Natural killer cell (primary cell): ENCODE measurements around the gene NAT10. TPM values are rescaled to one million over a fixed set of nuclear protein-coding genes. Genes with fewer than 3 reads are reported as not detected.
"Not testable (repeated sequence)": the region's sequence is repeated elsewhere in the genome, so short reads cannot be mapped to it uniquely, and the experiment has no call there.

Source experiments
- ATAC-seq, 3 donors: fragments of 150-1000 bp in 2 of 3; fragments of 200-7000 bp in 1 of 3; cut with Tn5 transposase; 1 replicate in 1 of 3; 2 replicates in 2 of 3; pipeline ENCODE4 v1.10.0; 2021; ENCODE audit warnings: mild to moderate bottlenecking in 2 of 3, moderate library complexity in 2 of 3
- DNase-seq, 2 donors: peaks; one replicate each; pipeline versions ENCODE4 v3.0.0 to v3.0.0-alpha.2; 2013 to 2021; ENCODE audit warnings: mixed read lengths in 1 of 2
- H3K27ac ChIP-seq: one replicate; pipeline ENCODE4 v1.5.1; 2013; ENCODE audit warnings: mild to moderate bottlenecking, low read length
- H3K27me3 ChIP-seq: one replicate; pipeline ENCODE4 v1.6.1; 2013; ENCODE audit warnings: low read length; ENCODE audit not compliant: control insufficient read depth, insufficient read depth
- H3K36me3 ChIP-seq: one replicate; pipeline ENCODE4 v1.6.1; 2013; ENCODE audit warnings: low read length; ENCODE audit not compliant: control insufficient read depth, insufficient read depth
- H3K4me1 ChIP-seq: one replicate; pipeline ENCODE4 v1.6.1; 2013; ENCODE audit warnings: low read length; ENCODE audit not compliant: control insufficient read depth, insufficient read depth
- H3K4me3 ChIP-seq: one replicate; pipeline ENCODE4 v1.5.1; 2013; ENCODE audit warnings: low read length
- H3K9me3 ChIP-seq: one replicate; pipeline ENCODE4 v1.6.1; 2013; ENCODE audit warnings: low read length; ENCODE audit not compliant: control insufficient read depth, insufficient read depth
- H3K27ac Mint-ChIP-seq, 2 donors: one replicate each; pipeline ENCODE4 v1.8.0; 2022; ENCODE audit warnings: mild to moderate bottlenecking in 2 of 2, mixed read lengths in 2 of 2, moderate library complexity in 1 of 2
- H3K27me3 Mint-ChIP-seq, 2 donors: one replicate each; pipeline ENCODE4 v1.8.0; 2022; ENCODE audit warnings: low read depth in 2 of 2, mixed read lengths in 2 of 2
- H3K36me3 Mint-ChIP-seq: one replicate; pipeline ENCODE4 v1.8.0; 2022; ENCODE audit warnings: mixed read lengths
- H3K4me1 Mint-ChIP-seq, 2 donors: one replicate each; pipeline ENCODE4 v1.8.0; 2022; ENCODE audit warnings: mixed read lengths in 2 of 2
- H3K4me3 Mint-ChIP-seq: one replicate; pipeline ENCODE4 v1.8.0; 2022; ENCODE audit warnings: mild to moderate bottlenecking, moderate library complexity, mixed read lengths
- H3K9me3 Mint-ChIP-seq, 2 donors: one replicate each; pipeline ENCODE4 v1.8.0; 2022; ENCODE audit warnings: mixed read lengths in 2 of 2
- CTCF ChIP-seq: fragments of 200-600 bp; IDR thresholded peaks from one replicate; pipeline ENCODE4 v1.8.0; 2022; ENCODE audit warnings: antibody characterized with exemption
- WGBS: methylation state at CpG from one replicate; pipeline ENCODE4 v1.1.7; 2013; ENCODE audit warnings: missing lambda C conversion rate; ENCODE audit not compliant: insufficient coverage; 5-methylcytosine and 5-hydroxymethylcytosine counted together
- intact Hi-C: fragments of 100-400 bp; cut with micrococcal nuclease; formaldehyde crosslinking; loops from one replicate; pipeline ENCODE4 v1.14.2; 2022
- total RNA-seq, 4 donors: library from RNA; stranded (reverse); fragments of 120-200 nt in 1 of 4; gene quantifications; one replicate each; pipeline versions ENCODE4 v1.2.3 to v1.2.4, GENCODE V29; 2013 to 2022

NAT10 gene
- total RNA-seq, 3 donors from 2014 or later (not counting 1 experiment from before 2014, with no cell fraction given): 40.3 to 53.6 (median 42.8) TPM

DNA sequence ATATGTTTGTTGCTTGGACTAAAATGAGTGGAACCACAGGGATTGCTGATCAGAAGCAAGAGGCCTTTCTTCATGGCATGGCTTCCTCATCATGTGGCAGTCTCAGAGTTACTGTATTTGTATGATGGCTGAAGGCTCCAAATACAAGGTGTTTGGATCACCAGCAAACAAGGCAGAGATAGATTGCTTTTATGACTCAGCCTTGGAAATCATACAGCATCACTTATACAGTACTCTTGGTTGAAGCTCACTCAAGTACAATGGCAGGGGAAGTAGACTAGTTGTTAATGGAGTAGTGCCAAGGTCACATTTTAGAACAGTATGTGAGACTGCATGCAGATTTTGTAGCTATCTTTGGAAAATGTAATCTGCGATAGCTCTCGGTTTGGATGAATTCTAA lies 37.3 kb upstream of the NAT10 start:
- H3K9me3 Mint-ChIP-seq: no peaks in the 10 kb centered on the region
- H3K36me3 ChIP-seq: peaks cover 22% of the 10 kb centered on the region
- H3K4me3 Mint-ChIP-seq: no peak overlapping the region
- peaks cover 54 to 64% of the 10 kb centered on the region in 2 donors for H3K4me1 Mint-ChIP-seq
- ATAC-seq (no peak), DNase-seq (no peak)
- no peaks in the 10 kb centered on the region for H3K36me3 Mint-ChIP-seq
- peaks cover 26% of the 10 kb centered on the region for H3K4me1 ChIP-seq
- intact Hi-C loops: no loop called here
- H3K27ac ChIP-seq: no peak overlapping the region
- H3K4me3 ChIP-seq: no peak overlapping the region
- no peaks in the 10 kb centered on the region for H3K9me3 ChIP-seq
- 91% methylated on average over 2 of the region's 2 CpGs for WGBS
- peak overlapping the region; percentile 58 to 71 for H3K27ac Mint-ChIP-seq
- no peak for TF ChIP-seq CTCF
- no peaks in the 10 kb centered on the region for H3K27me3 ChIP-seq
- no peaks in the 10 kb centered on the region for H3K27me3 Mint-ChIP-seq

- H3K27me3 Mint-ChIP-seq, H3K9me3 Mint-ChIP-seq, H3K27me3 ChIP-seq, H3K4me3 ChIP-seq, H3K4me3 Mint-ChIP-seq, H3K9me3 ChIP-seq, ATAC-seq, DNase-seq, H3K27ac ChIP-seq, H3K36me3 Mint-ChIP-seq: not testable (repeated sequence)
- peaks cover 39% of the 10 kb centered on the region for H3K36me3 ChIP-seq
- peaks cover 40 to 51% of the 10 kb centered on the region in 2 donors for H3K4me1 Mint-ChIP-seq
- intact Hi-C loops: loop anchor here (5.0 kb wide), 1 partner anchor 74 kb away; no protein-coding TSS in a partner anchor
- WGBS: 96% methylated on average over 8 of the region's 8 CpGs
- peak overlapping the region; percentile 31 to 54 for H3K27ac Mint-ChIP-seq
- H3K4me1 ChIP-seq: peaks cover 23% of the 10 kb centered on the region
These were observed 34.1 kb upstream of the NAT10 start for GRCh38 chr11:34071306-34071705.

DNA sequence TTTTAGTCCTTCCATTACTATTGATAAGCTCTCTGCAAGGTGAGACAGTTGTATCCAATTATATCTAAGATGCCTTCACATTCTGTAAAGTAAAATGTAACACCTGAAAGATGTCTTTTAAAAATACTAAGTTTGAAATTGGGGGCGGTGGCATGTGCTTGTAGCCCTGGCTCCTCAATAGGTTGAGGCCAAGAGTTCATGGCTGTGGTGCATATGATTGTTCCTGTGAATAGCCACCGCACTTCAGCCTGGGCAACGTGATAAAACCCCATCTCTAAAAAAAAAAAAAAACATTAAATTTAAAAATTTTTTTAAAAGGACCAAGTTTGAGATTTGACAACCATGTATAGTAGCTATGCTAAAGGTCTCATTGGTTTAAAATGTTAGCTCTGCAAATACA lies 33.4 kb upstream of the NAT10 start:
- Mint-ChIP-seq H3K4me3 (peak overlapping the region; percentile 50), H3K27me3 (no peaks in the 10 kb centered on the region), H3K27ac (peak overlapping the region; percentile 31 to 54), H3K4me1 (peaks cover 37 to 47% of the 10 kb centered on the region in 2 donors), H3K36me3 (peaks cover 8% of the 10 kb centered on the region), H3K9me3 (no peaks in the 10 kb centered on the region)
- H3K36me3 ChIP-seq: peaks cover 46% of the 10 kb centered on the region
- TF ChIP-seq CTCF: no peak
- H3K4me3 ChIP-seq: no peak overlapping the region
- 70% methylated on average over 1 of the region's 3 CpGs for WGBS
- intact Hi-C loops: loop anchor here (5.0 kb wide), 1 partner anchor 75 kb away; no protein-coding TSS in a partner anchor
- peak in 2 of 3 donors; percentile 54 to 70 for ATAC-seq
- H3K9me3 ChIP-seq: no peaks in the 10 kb centered on the region
- H3K27me3 ChIP-seq: no peaks in the 10 kb centered on the region
- DNase-seq: no peak
- peaks cover 18% of the 10 kb centered on the region for H3K4me1 ChIP-seq
- H3K27ac ChIP-seq: no peak overlapping the region

GRCh38 chr11:34072832-34073231 lies 32.6 kb upstream of the NAT10 start:
- no peaks in the 10 kb centered on the region for H3K27me3 Mint-ChIP-seq
- no peak overlapping the region for H3K4me3 ChIP-seq
- TF ChIP-seq CTCF: no peak
- no peaks in the 10 kb centered on the region for H3K9me3 Mint-ChIP-seq
- DNase-seq (no peak), ATAC-seq (no peak)
- intact Hi-C loops: loop anchor here (5.0 kb wide), 1 partner anchor 76 kb away; no protein-coding TSS in a partner anchor
- no peaks in the 10 kb centered on the region for H3K27me3 ChIP-seq
- no peak overlapping the region for H3K27ac ChIP-seq
- H3K27ac Mint-ChIP-seq: peak overlapping the region in 1 of 2 donors; percentile 20
- H3K36me3 ChIP-seq: peaks cover 54% of the 10 kb centered on the region
- peaks cover 16% of the 10 kb centered on the region for H3K36me3 Mint-ChIP-seq
- H3K4me1 Mint-ChIP-seq: peaks cover 37 to 44% of the 10 kb centered on the region in 2 donors
- no peaks in the 10 kb centered on the region for H3K9me3 ChIP-seq
- WGBS: no CpG with 5 or more reads among the region's 2 CpGs
- H3K4me3 Mint-ChIP-seq: no peak overlapping the region
- H3K4me1 ChIP-seq: peaks cover 14% of the 10 kb centered on the region
